ENCODE results near the gene COL9A2.

DNA sequence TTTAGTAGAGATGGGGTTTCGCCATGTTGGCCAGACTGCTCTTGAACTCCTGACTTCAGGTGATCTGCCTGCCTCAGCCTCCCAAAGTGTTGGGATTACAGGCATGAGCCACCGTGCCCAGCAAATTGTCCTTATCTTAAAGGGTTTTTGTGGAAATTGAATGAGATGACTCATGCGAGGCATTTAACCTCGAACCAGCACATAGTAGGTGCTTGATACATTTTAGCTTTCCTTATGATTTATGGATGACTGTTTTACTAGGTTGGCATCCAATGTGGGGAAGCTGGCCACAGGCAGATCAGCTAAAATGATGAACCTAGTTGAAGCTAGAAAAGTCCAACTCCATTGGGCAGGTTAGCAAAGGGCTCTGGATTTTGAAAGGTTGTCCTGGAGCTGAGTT is 1.4 kb upstream of the COL9A2 start:
- TF ChIP-seq POLR2A (IDR thresholded peaks at IDR 0.05; ENCODE audit: low read length), result no peak
- TF ChIP-seq GATA1 (IDR thresholded peaks at IDR 0.05; ENCODE audit: low read depth, low read length), result no peak

Measured in erythroblast (primary cell).